K562 (cell line): ENCODE data around the gene LAMA5. TPM values are rescaled to one million over a fixed set of nuclear protein-coding genes. Genes with fewer than 3 reads are reported as not detected.

Source experiments
- ATAC-seq: fragments of 200-7000 bp; cut with Tn5 transposase; 3 replicates; pipeline ENCODE4 v1.9.1; 2020; ENCODE audit warnings: moderate library complexity
- BruUV-seq: library from RNA; stranded (reverse); fragments of 400-500 nt; replicated peaks from 2 replicates; lab custom pipeline; 2021; lab: Mats Ljungman, UMichigan
- CTCF ChIA-PET: fragments of 300-600 bp; formaldehyde crosslinking; extraction: SDS; loops from one replicate; lab custom pipeline; 2021; ENCODE audit warnings: low intra/inter-chr PET ratio; lab: Yijun Ruan, JAX
- POLR2A ChIA-PET: fragments of 300-600, 350-650 bp; sonication (Branson Sonifier 250); formaldehyde crosslinking; extraction: SDS; loops from one replicate; lab custom pipeline; 2021; ENCODE audit warnings: antibody characterized with exemption, inconsistent platforms; lab: Yijun Ruan, JAX
- DNase-seq, 4 experiments: peaks; one replicate each; pipeline versions ENCODE4 v3.0.0 to v3.0.0-alpha.2; 2011 to 2018; ENCODE audit warnings: low spot score in 3 of 4, mixed read lengths in 3 of 4; ENCODE audit errors: extremely low read depth in 1 of 4
- FAIRE-seq: peaks from 2 replicates; lab custom pipeline; 2011; peaks lifted over from hg19 to GRCh38; lab: Jason Lieb, UNC
- H2AFZ ChIP-seq: 2 replicates; pipeline ENCODE4 v1.6.0; 2011; ENCODE audit warnings: low read depth, low read length, control low read depth, inconsistent platforms
- H3K27ac ChIP-seq: fragments of 200-600 bp; 3 replicates; pipeline ENCODE4 v1.8.0; 2011; ENCODE audit warnings: low read depth, mild to moderate bottlenecking, control low read depth, inconsistent platforms, low read length, moderate library complexity, mixed read lengths; ENCODE audit errors: extremely low read depth
- H3K27me3 ChIP-seq, 2 experiments: fragments of 300-600 bp in 1 of 2; 2 replicates in 1 of 2; 3 replicates in 1 of 2; pipeline versions ENCODE4 v1.6.0 to v1.8.0; 2011; ENCODE audit warnings: inconsistent platforms in 2 of 2, low read length in 2 of 2, mild to moderate bottlenecking in 1 of 2, mixed read lengths in 1 of 2, moderate library complexity in 1 of 2; ENCODE audit not compliant: control insufficient read depth in 2 of 2, insufficient read depth in 2 of 2
- H3K36me3 ChIP-seq: fragments of 300-600 bp; 3 replicates; pipeline ENCODE4 v1.8.0; 2011; ENCODE audit warnings: mild to moderate bottlenecking, low read length, inconsistent platforms; ENCODE audit not compliant: control insufficient read depth, insufficient read depth
- H3K4me1 ChIP-seq, 2 experiments: fragments of 200-600 bp in 1 of 2; replicated peaks in 1 of 2; 2 replicates in 1 of 2; 3 replicates in 1 of 2; pipeline versions ENCODE4 v1.5.1 to v1.8.0; 2011; ENCODE audit warnings: inconsistent platforms in 2 of 2, low read length in 2 of 2, mild to moderate bottlenecking in 1 of 2, mixed read lengths in 1 of 2, moderate library complexity in 1 of 2; ENCODE audit not compliant: control insufficient read depth in 2 of 2, insufficient read depth in 2 of 2
- H3K4me2 ChIP-seq: 2 replicates; pipeline ENCODE4 v1.6.1; 2011; ENCODE audit warnings: low read length, control low read depth, inconsistent platforms, mixed read lengths; ENCODE audit not compliant: insufficient read depth
- H3K4me3 ChIP-seq: fragments of 200-600 bp; sonication (generic), shearing (Covaris generic); 2 replicates; pipeline ENCODE4 v1.5.1; 2016; ENCODE audit warnings: control low read depth, inconsistent platforms
- H3K79me2 ChIP-seq: fragments of 200-600 bp; 3 replicates; pipeline ENCODE4 v1.8.0; 2011; ENCODE audit warnings: low read length, inconsistent platforms; ENCODE audit not compliant: control insufficient read depth, insufficient read depth
- H3K9ac ChIP-seq, 2 experiments: 2 replicates each; pipeline versions ENCODE4 v1.6.0 to v1.6.1; 2011; ENCODE audit warnings: low read depth in 2 of 2, low read length in 2 of 2, control low read depth in 1 of 2, inconsistent platforms in 1 of 2, mild to moderate bottlenecking in 1 of 2, mixed read lengths in 1 of 2; ENCODE audit not compliant: insufficient read depth in 1 of 2
- H3K9me1 ChIP-seq: one replicate; pipeline ENCODE4 v1.6.0; 2011; ENCODE audit warnings: inconsistent platforms, mild to moderate bottlenecking, low read length, moderate library complexity; ENCODE audit not compliant: control insufficient read depth, insufficient read depth
- H3K9me3 ChIP-seq: replicated peaks from 2 replicates; pipeline ENCODE4 v1.5.1; 2011; ENCODE audit warnings: low read depth, low read length, inconsistent platforms; ENCODE audit not compliant: control insufficient read depth, insufficient read depth
- H4K20me1 ChIP-seq: replicated peaks from 2 replicates; pipeline ENCODE4 v1.6.1; 2011; ENCODE audit warnings: low read length, inconsistent platforms, mixed read lengths; ENCODE audit not compliant: control insufficient read depth, insufficient read depth
- ATF1 ChIP-seq, 2 experiments: fragments of 450-650 bp in 1 of 2; IDR thresholded peaks; 2 replicates each; pipeline ENCODE4 v1.6.1; 2016; ENCODE audit warnings: missing compliant biosample characterization in 1 of 2, missing genetic modification characterization in 1 of 2
- CBX5 ChIP-seq: IDR thresholded peaks from 2 replicates; pipeline ENCODE4 v1.6.1; 2014; ENCODE audit warnings: low read depth, borderline replicate concordance
- ETS2 ChIP-seq: IDR thresholded peaks from 2 replicates; pipeline ENCODE4 v1.6.1; 2016; ENCODE audit warnings: borderline replicate concordance, missing genetic modification characterization, mild to moderate bottlenecking, moderate library complexity, missing compliant biosample characterization; ENCODE audit not compliant: poor library complexity, severe bottlenecking
- FOXM1 ChIP-seq, 2 experiments: fragments of 450-650 bp in 1 of 2; sonication (generic) in 1 of 2; formaldehyde crosslinking in 1 of 2; IDR thresholded peaks; 2 replicates each; pipeline versions ENCODE4 v1.6.1 to v1.9.0; 2017 to 2022; ENCODE audit warnings: low read depth in 2 of 2, mild to moderate bottlenecking in 2 of 2, missing genetic modification reagents in 1 of 2, moderate library complexity in 1 of 2
- HMG20A ChIP-seq: fragments of 450-650 bp; formaldehyde crosslinking; conservative IDR thresholded peaks from 2 replicates; pipeline ENCODE4 v1.4.0; 2020; ENCODE audit warnings: mild to moderate bottlenecking, mixed read lengths
- MYC ChIP-seq, 2 experiments: fragments of 250-450 bp in 1 of 2; sonication (Bioruptor Pico) in 1 of 2; IDR thresholded peaks; 2 replicates each; pipeline versions ENCODE4 v1.5.1 to v1.6.1; 2012 to 2021; ENCODE audit warnings: low read depth in 2 of 2, borderline replicate concordance in 1 of 2, improper control_type of control experiment in 1 of 2, low read length in 1 of 2, mild to moderate bottlenecking in 1 of 2, moderate library complexity in 1 of 2
- NBN ChIP-seq: fragments of 450-650 bp; IDR thresholded peaks from 2 replicates; pipeline ENCODE4 v1.6.1; 2016; ENCODE audit warnings: low read depth, mild to moderate bottlenecking
- NCOA4 ChIP-seq: fragments of 450-650 bp; IDR thresholded peaks from 2 replicates; pipeline ENCODE4 v1.6.1; 2018; ENCODE audit warnings: mild to moderate bottlenecking; ENCODE audit not compliant: partially characterized antibody
- PHF21A ChIP-seq: fragments of 450-650 bp; IDR thresholded peaks from 2 replicates; pipeline ENCODE4 v1.6.1; 2017; ENCODE audit warnings: low read depth, borderline replicate concordance
- SRSF9 ChIP-seq: fragments of 200-400 bp; formaldehyde crosslinking; IDR thresholded peaks from 2 replicates; pipeline ENCODE4 v1.6.1; 2017; ENCODE audit warnings: low read depth, low read length, borderline replicate concordance
- TFE3 ChIP-seq: fragments of 450-650 bp; formaldehyde crosslinking; IDR thresholded peaks from 2 replicates; pipeline ENCODE4 v1.4.0; 2020; ENCODE audit warnings: mild to moderate bottlenecking, mixed read lengths
- ZBED1 ChIP-seq: IDR thresholded peaks from 2 replicates; pipeline ENCODE4 v1.6.1; 2014
- ZNF561 ChIP-seq: fragments of 450-650 bp; formaldehyde crosslinking; conservative IDR thresholded peaks from 2 replicates; pipeline ENCODE4 v1.4.0; 2020; ENCODE audit warnings: mild to moderate bottlenecking, moderate library complexity
- ZNF695 ChIP-seq: fragments of 450-650 bp; formaldehyde crosslinking; IDR thresholded peaks from 2 replicates; pipeline ENCODE4 v1.4.0; 2020; ENCODE audit warnings: mild to moderate bottlenecking, moderate library complexity
- WGBS: fragments of 100-300 bp; shearing (Covaris generic); methylation state at CpG from one replicate; pipeline ENCODE4 v1.1.6; 2016; ENCODE audit warnings: low coverage, mixed read lengths; ENCODE audit not compliant: insufficient coverage; ENCODE audit errors: missing lambda C conversion rate; 5-methylcytosine and 5-hydroxymethylcytosine counted together
- in situ Hi-C: fragments of 300-500 bp; cut with MboI; formaldehyde crosslinking; loops from 4 replicates; pipeline ENCODE4 v1.15.0; 2018; ENCODE audit warnings: inconsistent platforms, mixed read lengths
- intact Hi-C: fragments of 100-400 bp; cut with micrococcal nuclease; formaldehyde crosslinking; loops from 2 replicates; pipeline ENCODE4 v1.14.2; 2022
- polyA plus RNA-seq, 8 experiments: library from polyadenylated mRNA; depleted of rRNA in 4 of 8; stranded (reverse) in 5 of 8; unstranded in 3 of 8; fragments of >200 nt; fragmentation: Nextera tagmentation in 2 of 8; fragmentation: Illumina TruSeq in 1 of 8; extraction: Ambion mirVana in 2 of 8; extraction: Trizol in 1 of 8; gene quantifications; 2 replicates each; pipeline versions ENCODE4 v1.2.1 to v1.2.3, GENCODE V29; 2011 to 2014; ENCODE audit warnings: inconsistent platforms in 1 of 8, missing spikeins in 1 of 8
- total RNA-seq, 7 experiments: library from RNA; depleted of rRNA in 6 of 7; stranded (reverse); fragments of >200 nt in 6 of 7; fragmentation: Illumina TruSeq in 2 of 7; extraction: Trizol in 2 of 7; gene quantifications; 2 replicates each; pipeline versions ENCODE4 v1.2.1 to v1.2.3, GENCODE V29; 2011 to 2021; ENCODE audit warnings: low replicate concordance in 1 of 7
- TF ChIP-seq, protein P1 (sequence below): fragments of 450-650 bp; IDR thresholded peaks from 2 replicates; pipeline ENCODE4 v1.6.1; 2014; ENCODE audit warnings: low read depth, mild to moderate bottlenecking, moderate library complexity, borderline replicate concordance

LAMA5 gene
- total and polyA plus RNA-seq, 9 of the 15 experiments (the other 6 are each of a cell fraction or from before 2014, with no cell fraction given), result 0.31 to 101 (median 7.8) TPM

- Histone ChIP-seq H3K4me1 (peaks cover 0 to 13% of the 10 kb centered on the region in 2 experiments; a peak in 2 of 5 replicates), H4K20me1 (peaks cover 6% of the 10 kb centered on the region; the same call in 1 of the 2 replicates), H3K9ac (no peak overlapping the region), H3K79me2 (no peaks in the 10 kb centered on the region), H3K4me3 (no peak overlapping the region), H3K27ac (no peak overlapping the region), H3K9me3 (no peaks in the 10 kb centered on the region), H3K4me2 (no peak overlapping the region), H3K9me1 (no peaks in the 10 kb centered on the region), H3K36me3 (peaks cover 23% of the 10 kb centered on the region; the same call in 2 of the 3 replicates), H2AFZ (no peak overlapping the region), H3K27me3 (no peaks in the 10 kb centered on the region)
- in situ Hi-C loops, result no loop called here
- FAIRE-seq (no peak), DNase-seq (no peak), ATAC-seq (no peak)
- TF ChIP-seq, protein P1, sequence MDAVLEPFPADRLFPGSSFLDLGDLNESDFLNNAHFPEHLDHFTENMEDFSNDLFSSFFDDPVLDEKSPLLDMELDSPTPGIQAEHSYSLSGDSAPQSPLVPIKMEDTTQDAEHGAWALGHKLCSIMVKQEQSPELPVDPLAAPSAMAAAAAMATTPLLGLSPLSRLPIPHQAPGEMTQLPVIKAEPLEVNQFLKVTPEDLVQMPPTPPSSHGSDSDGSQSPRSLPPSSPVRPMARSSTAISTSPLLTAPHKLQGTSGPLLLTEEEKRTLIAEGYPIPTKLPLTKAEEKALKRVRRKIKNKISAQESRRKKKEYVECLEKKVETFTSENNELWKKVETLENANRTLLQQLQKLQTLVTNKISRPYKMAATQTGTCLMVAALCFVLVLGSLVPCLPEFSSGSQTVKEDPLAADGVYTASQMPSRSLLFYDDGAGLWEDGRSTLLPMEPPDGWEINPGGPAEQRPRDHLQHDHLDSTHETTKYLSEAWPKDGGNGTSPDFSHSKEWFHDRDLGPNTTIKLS, result no peak
- TF ChIP-seq TFE3, result no peak
- TF ChIP-seq ZNF561 (CRISPR knock-in tag), result no peak
- no peak for TF ChIP-seq CBX5
- TF ChIP-seq NBN, result no peak
- TF ChIP-seq ZBED1, result no peak
- no peak for TF ChIP-seq FOXM1 (IDR thresholded peaks at IDR 0.05; ENCODE audit: low read depth)
- no peak for TF ChIP-seq FOXM1 (CRISPR knock-in tag; IDR thresholded peaks at IDR 0.05; ENCODE audit: low read depth)
- no peak for TF ChIP-seq MYC (IDR thresholded peaks at IDR 0.05; ENCODE audit: low read depth, low read length)
- TF ChIP-seq MYC (CRISPR knock-in tag; IDR thresholded peaks at IDR 0.05; ENCODE audit: borderline replicate concordance, low read depth), result no peak
- TF ChIP-seq PHF21A, result no peak
- no peak for TF ChIP-seq HMG20A (CRISPR knock-in tag)
- no peak for TF ChIP-seq ATF1 (CRISPR knock-in tag; IDR thresholded peaks at IDR 0.05)
- no peak for TF ChIP-seq ATF1 (tag; IDR thresholded peaks at IDR 0.05)
- TF ChIP-seq SRSF9, result no peak
- no peak for TF ChIP-seq NCOA4
- no peak for TF ChIP-seq ETS2 (tag)
- no peak for TF ChIP-seq ZNF695 (CRISPR knock-in tag)
- CTCF ChIA-PET, result interaction anchor here (0.6 kb wide), 1 partner anchor 368 kb away, joined by 3 read pairs; no protein-coding TSS in a partner anchor
- 68% methylated on average over 7 of the region's 7 CpGs for WGBS
- intact Hi-C loops, result no loop called here
- BruUV-seq, result no TSS peak
- POLR2A ChIA-PET, result no interaction called here
These were observed 98.7 kb downstream of the LAMA5 start for GRCh38 chr20:62268228-62268900.
